Endodermal cell (in vitro differentiated cells): ENCODE results near the gene TRIM44. TPM values are rescaled to one million over a fixed set of nuclear protein-coding genes. Genes with fewer than 3 reads are reported as not detected.

Experiments used
- DNase-seq: peaks from one replicate; pipeline ENCODE4 v3.0.0-alpha.2; 2017
- H3K27ac ChIP-seq: 2 replicates; pipeline ENCODE4 v1.5.1; 2013; ENCODE audit warnings: mild to moderate bottlenecking, low read depth, low read length, moderate library complexity
- H3K27me3 ChIP-seq: 2 replicates; pipeline ENCODE4 v1.6.1; 2013; ENCODE audit warnings: mild to moderate bottlenecking, low read length, moderate library complexity; ENCODE audit not compliant: insufficient read depth, control insufficient read depth, poor library complexity, severe bottlenecking
- H3K36me3 ChIP-seq: 2 replicates; pipeline ENCODE4 v1.7.0; 2013; ENCODE audit warnings: mild to moderate bottlenecking, low read length, moderate library complexity; ENCODE audit not compliant: control insufficient read depth, insufficient read depth
- H3K4me1 ChIP-seq: one replicate; pipeline ENCODE4 v1.7.0; 2013; ENCODE audit warnings: low read length; ENCODE audit not compliant: control insufficient read depth, insufficient read depth
- H3K4me3 ChIP-seq: 2 replicates; pipeline ENCODE4 v1.5.1; 2013; ENCODE audit warnings: mild to moderate bottlenecking, low read length, moderate library complexity
- H3K9ac ChIP-seq: 2 replicates; pipeline ENCODE4 v1.6.1; 2013; ENCODE audit warnings: mild to moderate bottlenecking, low read length, moderate library complexity; ENCODE audit not compliant: poor library complexity, severe bottlenecking; ENCODE audit errors: extremely low read depth
- H3K9me3 ChIP-seq: 2 replicates; pipeline ENCODE4 v1.6.1; 2013; ENCODE audit warnings: mild to moderate bottlenecking, low read length, moderate library complexity; ENCODE audit not compliant: control insufficient read depth
- H3K27ac Mint-ChIP-seq: 2 replicates; pipeline ENCODE4 v1.8.0; 2020; ENCODE audit warnings: mixed read lengths
- H3K27me3 Mint-ChIP-seq: 2 replicates; pipeline ENCODE4 v1.8.0; 2021; ENCODE audit warnings: mild to moderate bottlenecking, mixed read lengths; ENCODE audit not compliant: insufficient read depth
- H3K36me3 Mint-ChIP-seq: 2 replicates; pipeline ENCODE4 v1.8.0; 2020; ENCODE audit warnings: low read depth, mixed read lengths
- H3K4me1 Mint-ChIP-seq: 2 replicates; pipeline ENCODE4 v1.8.0; 2020; ENCODE audit warnings: mixed read lengths
- H3K4me3 Mint-ChIP-seq: 2 replicates; pipeline ENCODE4 v1.8.0; 2020; ENCODE audit warnings: mild to moderate bottlenecking, moderate library complexity, mixed read lengths
- H3K9me3 Mint-ChIP-seq: 2 replicates; pipeline ENCODE4 v1.8.0; 2020; ENCODE audit warnings: mild to moderate bottlenecking, mixed read lengths
- CTCF ChIP-seq: fragments of 200-600 bp; sonication (generic); conservative IDR thresholded peaks from 2 replicates; pipeline ENCODE4 v1.5.0; 2021; ENCODE audit warnings: antibody characterized with exemption, mild to moderate bottlenecking
- WGBS, 2 experiments: methylation state at CpG; one replicate each; pipeline versions ENCODE4 v1.1.5 to v1.1.7; 2013; ENCODE audit warnings: missing lambda C conversion rate in 2 of 2, mixed read lengths in 1 of 2; ENCODE audit not compliant: insufficient coverage in 1 of 2, insufficient read length in 1 of 2; 5-methylcytosine and 5-hydroxymethylcytosine counted together
- total RNA-seq, 2 donors: library from RNA; stranded (reverse); fragmentation: NEBNext Ultra II Directional in 1 of 2; extraction: Animal tissue kit (Norgen Biotek cat#: 25700) in 1 of 2; gene quantifications; 2 replicates in 1 of 2; 3 replicates in 1 of 2; pipeline ENCODE4 v1.2.1, GENCODE V29; 2021

Gene TRIM44
- total RNA-seq, 2 donors from 2014 or later, result 48.5 to 63.8 TPM

GRCh38 chr11:35787013-35787504, 124.5 kb downstream of the TRIM44 start:
- Histone ChIP-seq H3K4me1 (no peaks in the 10 kb centered on the region), H3K27ac (no peak overlapping the region), H3K27me3 (no peaks in the 10 kb centered on the region), H3K4me3 (no peak overlapping the region), H3K36me3 (no peaks in the 10 kb centered on the region), H3K9ac (no peak overlapping the region), H3K9me3 (no peaks in the 10 kb centered on the region)
- Mint-ChIP-seq H3K4me3 (no peak overlapping the region), H3K36me3 (no peaks in the 10 kb centered on the region), H3K4me1 (peaks cover 7% of the 10 kb centered on the region), H3K27ac (no peak overlapping the region), H3K27me3 (no peaks in the 10 kb centered on the region), H3K9me3 (no peaks in the 10 kb centered on the region)
- TF ChIP-seq CTCF, result no peak
- peak; percentile 57 for DNase-seq
- WGBS, 2 experiments, result 66 to 83% methylated on average over 3 to 6 of the region's 7 CpGs

GRCh38 chr11:35787626-35788025, 125.1 kb downstream of the TRIM44 start:
- H3K9me3 Mint-ChIP-seq, result no peaks in the 10 kb centered on the region
- H3K9me3 ChIP-seq, result no peaks in the 10 kb centered on the region
- no peak overlapping the region for H3K27ac Mint-ChIP-seq
- H3K4me1 Mint-ChIP-seq, result peaks cover 7% of the 10 kb centered on the region
- no peak overlapping the region for H3K4me3 Mint-ChIP-seq
- H3K9ac ChIP-seq, result no peak overlapping the region
- H3K27ac ChIP-seq, result no peak overlapping the region
- no peak overlapping the region for H3K4me3 ChIP-seq
- H3K27me3 Mint-ChIP-seq, result no peaks in the 10 kb centered on the region
- H3K36me3 Mint-ChIP-seq, result no peaks in the 10 kb centered on the region
- no peaks in the 10 kb centered on the region for H3K36me3 ChIP-seq
- 89 to 93% methylated on average over 1 of the region's 1 CpG for WGBS, 2 experiments
- no peaks in the 10 kb centered on the region for H3K27me3 ChIP-seq
- no peak for TF ChIP-seq CTCF
- DNase-seq, result no peak
- H3K4me1 ChIP-seq, result no peaks in the 10 kb centered on the region

GRCh38 chr11:35791088-35791958, 128.7 kb downstream of the TRIM44 start:
- no peak for DNase-seq
- H3K9me3 ChIP-seq, result no peaks in the 10 kb centered on the region
- no peaks in the 10 kb centered on the region for H3K27me3 ChIP-seq
- no peaks in the 10 kb centered on the region for H3K27me3 Mint-ChIP-seq
- H3K36me3 ChIP-seq, result no peaks in the 10 kb centered on the region
- H3K27ac ChIP-seq, result no peak overlapping the region
- H3K4me1 ChIP-seq, result no peaks in the 10 kb centered on the region
- peaks cover 5% of the 10 kb centered on the region for H3K4me1 Mint-ChIP-seq
- H3K4me3 ChIP-seq, result no peak overlapping the region
- H3K9ac ChIP-seq, result no peak overlapping the region
- no peak overlapping the region for H3K27ac Mint-ChIP-seq
- WGBS, 2 experiments, result 68 to 74% methylated on average over 5 to 6 of the region's 6 CpGs
- no peak overlapping the region for H3K4me3 Mint-ChIP-seq
- TF ChIP-seq CTCF, result no peak
- H3K9me3 Mint-ChIP-seq, result no peaks in the 10 kb centered on the region
- H3K36me3 Mint-ChIP-seq, result no peaks in the 10 kb centered on the region
